OCI-LY1 (cell line): ENCODE measurements around the gene ATG9A.

ENCODE experiments used
- CTCF ChIP-seq: fragments of 200-600 bp; sonication (generic), shearing (Covaris generic); IDR thresholded peaks from 2 replicates; pipeline ENCODE4 v1.5.1; 2017; ENCODE audit warnings: mild to moderate bottlenecking, antibody characterized with exemption, low read length, moderate library complexity, mixed read lengths
- EZH2 ChIP-seq: fragments of 200-600 bp; sonication (generic), shearing (Covaris generic); IDR thresholded peaks from 2 replicates; pipeline ENCODE4 v1.8.0; 2017; ENCODE audit warnings: borderline replicate concordance, mixed run types, mild to moderate bottlenecking, antibody characterized with exemption, low read length, moderate library complexity, mixed read lengths

DNA sequence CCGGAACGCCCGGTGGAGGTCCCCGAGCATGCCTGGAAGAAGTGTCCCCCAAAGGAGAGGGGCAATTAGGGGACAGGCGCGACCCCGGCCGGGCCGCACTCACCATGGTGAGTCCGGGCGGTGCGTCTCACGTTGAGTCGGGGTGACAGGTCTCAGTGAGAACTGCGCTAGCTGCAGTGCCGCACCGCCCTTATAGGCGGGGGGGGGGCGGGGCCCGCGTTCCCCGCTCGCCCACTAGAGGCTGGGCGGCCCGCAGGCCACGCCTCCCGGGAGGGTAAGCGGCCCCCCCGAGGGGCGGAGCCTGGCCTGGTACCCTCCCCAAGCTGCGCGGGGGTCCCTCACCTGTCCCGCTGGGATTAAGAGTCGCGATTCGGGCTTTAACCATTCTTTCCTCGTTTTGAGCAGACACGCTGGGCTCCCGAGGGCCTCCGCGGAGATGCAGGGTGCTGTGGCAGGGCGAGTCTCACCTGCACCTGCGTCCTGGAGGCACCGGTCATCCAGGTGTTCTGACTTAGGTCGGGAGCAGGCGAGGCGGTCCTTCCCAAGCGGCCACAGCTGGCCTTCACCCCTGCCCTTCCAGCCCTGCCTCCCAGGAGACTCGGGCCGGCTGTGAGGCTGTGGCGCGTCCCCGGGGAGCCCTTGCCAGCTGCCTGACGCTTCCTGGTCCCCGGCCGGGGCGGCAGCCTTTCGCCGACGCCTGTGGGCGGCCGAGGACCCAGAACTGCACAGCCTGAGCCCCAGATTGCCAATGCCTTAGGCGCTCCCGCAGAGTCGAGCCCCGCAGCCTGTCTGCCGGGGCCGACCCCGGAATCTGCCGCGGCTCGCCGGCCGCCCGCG is 24.5 kb upstream of the ATG9A start, which contains the start of gene TUBA4A:
- TF ChIP-seq CTCF: 0 out of 2 replicates have a peak, but pooled peaks have one; percentile 15
- TF ChIP-seq EZH2: no peak
